Regular cardiac myocyte (primary cell): ENCODE results near the gene XDH. TPM values are rescaled to one million over a fixed set of nuclear protein-coding genes. Genes with fewer than 3 reads are reported as not detected.

ENCODE experiments used
- total RNA-seq: library from RNA; depleted of rRNA; stranded (reverse); fragments of >200 nt; gene quantifications from 2 replicates; pipeline ENCODE4 v1.2.3, GENCODE V29; 2014

The XDH gene
- total RNA-seq = 0.28 and 0.38 TPM in 2 replicates

DNA sequence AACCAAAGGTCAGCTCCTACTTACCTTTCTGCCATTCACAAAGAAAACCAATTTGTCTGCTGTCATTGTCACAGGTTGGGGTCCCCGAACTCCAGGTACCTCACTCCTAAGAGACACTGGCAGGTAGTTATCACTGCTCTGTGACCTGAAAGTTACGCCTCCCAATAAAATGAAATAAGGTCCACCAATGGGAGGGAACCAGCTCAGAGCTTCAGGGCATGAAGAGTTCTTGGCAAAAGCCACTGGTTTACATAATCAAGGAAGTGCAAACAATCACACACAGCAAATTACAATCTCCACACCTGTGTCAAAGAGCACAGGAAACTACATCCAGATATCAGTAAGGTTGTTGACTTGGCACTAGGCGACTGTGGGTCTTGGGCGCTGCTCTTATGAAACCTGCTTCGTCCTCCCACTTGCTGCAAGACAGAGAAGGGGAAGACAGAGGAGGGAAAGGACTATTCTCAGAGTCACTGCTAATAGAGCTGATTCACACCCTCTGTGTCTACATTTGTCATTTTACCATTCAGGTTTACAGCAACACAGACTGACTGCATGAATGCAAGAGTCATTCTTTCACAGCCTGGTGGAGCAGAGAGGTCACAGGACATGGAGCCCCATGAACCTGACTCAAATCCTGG lies at the start of gene XDH:
XDH (minus strand) TSS at position 142 of the 641 bp plus-strand sequence; CDS start at position 66, 76 bp downstream.

Other genes with a start within 250 kb of the XDH start
- under 0.01 and 0.28 TPM in 2 replicates for gene CAPN14, start 197.2 kb downstream of the XDH start, total RNA-seq
- 56.6 and 57.5 TPM in 2 replicates for gene EHD3, start 180.6 kb downstream of the XDH start, total RNA-seq
- not detected in 2 replicates for gene SRD5A2, start 166.2 kb upstream of the XDH start, total RNA-seq